ENCODE measurements around the gene RC3H1. TPM values are rescaled to one million over a fixed set of nuclear protein-coding genes. Genes with fewer than 3 reads are reported as not detected.
"Not testable (repeated sequence)": the region's sequence is repeated elsewhere in the genome, so short reads cannot be mapped to it uniquely, and the experiment has no call there.

RC3H1 gene
- total RNA-seq, 1 donor from 2014 or later: 41.1 TPM

DNA sequence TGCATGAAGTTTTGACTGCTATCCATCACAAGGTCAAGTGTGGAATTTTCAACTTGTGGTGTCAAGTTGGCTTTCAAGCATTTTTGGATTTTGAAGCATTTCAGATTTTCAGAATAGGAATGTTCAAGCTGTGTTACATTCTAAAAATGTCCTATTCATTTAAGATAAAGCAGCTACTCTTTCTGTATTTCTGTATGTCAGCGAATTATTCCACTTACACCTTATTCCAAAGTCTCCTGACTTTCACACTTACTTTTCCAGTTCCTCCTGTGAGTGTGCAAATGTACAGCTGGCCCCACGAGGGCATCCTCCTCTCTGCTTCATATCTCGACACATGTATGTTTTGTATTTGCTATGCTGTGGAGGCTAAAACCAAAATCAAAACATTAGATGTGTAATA is 51.9 kb downstream of the RC3H1 start:
- Histone ChIP-seq H3K4me1 (no peaks in the 10 kb centered on the region), H3K27me3 (ENCODE audit: low read depth) (no peaks in the 10 kb centered on the region), H3K4me3 (no peak overlapping the region), H3K9me3 (no peaks in the 10 kb centered on the region), H3K36me3 (peaks cover 99% of the 10 kb centered on the region), H3K27ac (no peak overlapping the region)
- intact Hi-C loops (cut with DNase I): no loop called here
- no peak for ATAC-seq
- DNase-seq: no peak
- TF ChIP-seq CTCF (IDR thresholded peaks at IDR 0.05): no peak

DNA sequence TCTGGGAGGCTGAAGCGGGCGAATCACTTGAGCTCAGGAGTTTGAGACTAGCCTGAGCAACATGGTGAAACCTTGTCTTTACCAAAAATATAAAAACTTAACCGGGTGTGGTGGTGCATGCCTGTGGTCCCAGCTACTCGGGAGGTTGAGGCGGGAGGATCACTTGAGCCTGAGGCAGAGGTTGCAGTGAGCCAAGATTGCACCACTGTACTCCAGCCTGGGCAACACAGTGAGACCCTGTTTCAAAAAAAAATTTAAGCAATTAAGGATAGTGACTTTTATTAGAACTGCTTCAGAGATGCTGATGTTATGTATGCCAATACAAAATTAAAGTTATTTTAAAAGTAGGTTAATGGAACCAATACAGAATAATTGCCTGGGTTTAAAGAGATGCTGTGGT is 56.3 kb downstream of the RC3H1 start:
- ATAC-seq; H3K27ac ChIP-seq; H3K9me3 ChIP-seq; H3K27me3 ChIP-seq (ENCODE audit: low read depth); H3K4me3 ChIP-seq; DNase-seq; intact Hi-C loops (cut with DNase I); H3K4me1 ChIP-seq: not testable (repeated sequence)
- peaks cover 97% of the 10 kb centered on the region for H3K36me3 ChIP-seq

GRCh38 chr1:173963477-173963876 is 58.7 kb downstream of the RC3H1 start:
- intact Hi-C loops (cut with DNase I): no loop called here
- DNase-seq (no peak), ATAC-seq (no peak)
- Histone ChIP-seq H3K27me3 (ENCODE audit: low read depth) (no peaks in the 10 kb centered on the region), H3K4me1 (no peaks in the 10 kb centered on the region), H3K9me3 (no peaks in the 10 kb centered on the region), H3K36me3 (peaks cover 97% of the 10 kb centered on the region), H3K27ac (no peak overlapping the region), H3K4me3 (no peak overlapping the region)
- no peak for TF ChIP-seq CTCF (IDR thresholded peaks at IDR 0.05)

GRCh38 chr1:173960625-173961024 is 61.5 kb downstream of the RC3H1 start:
- DNase-seq: no peak
- no peak for ATAC-seq
- Histone ChIP-seq H3K4me3 (no peak overlapping the region), H3K36me3 (peaks cover 97% of the 10 kb centered on the region), H3K27me3 (ENCODE audit: low read depth) (no peaks in the 10 kb centered on the region), H3K27ac (no peak overlapping the region), H3K4me1 (no peaks in the 10 kb centered on the region), H3K9me3 (no peaks in the 10 kb centered on the region)
- TF ChIP-seq CTCF (IDR thresholded peaks at IDR 0.05): no peak
- intact Hi-C loops (cut with DNase I): no loop called here

- Histone ChIP-seq H3K27ac (no peak overlapping the region), H3K36me3 (peaks cover 93% of the 10 kb centered on the region), H3K4me1 (no peaks in the 10 kb centered on the region), H3K9me3 (no peaks in the 10 kb centered on the region), H3K27me3 (ENCODE audit: low read depth) (no peaks in the 10 kb centered on the region), H3K4me3 (no peak overlapping the region)
- no peak for TF ChIP-seq CTCF (IDR thresholded peaks at IDR 0.05)
- ATAC-seq (no peak), DNase-seq (no peak)
- intact Hi-C loops (cut with DNase I): no loop called here
Observed at GRCh38 chr1:173954179-173954578, 68.0 kb downstream of the RC3H1 start.

- no peak for TF ChIP-seq CTCF (IDR thresholded peaks at IDR 0.05)
Observed at GRCh38 chr1:173948594-173948993, 73.6 kb downstream of the RC3H1 start.

More at GRCh38 chr1:173948594-173948993, 73.6 kb downstream of the RC3H1 start:
- no peak overlapping the region for H3K4me3 ChIP-seq
- intact Hi-C loops (cut with DNase I): no loop called here
- DNase-seq (no peak), ATAC-seq (no peak)
- no peaks in the 10 kb centered on the region for H3K9me3 ChIP-seq
- H3K27ac ChIP-seq: no peak overlapping the region
- peaks cover 93% of the 10 kb centered on the region for H3K36me3 ChIP-seq
- no peaks in the 10 kb centered on the region for H3K27me3 ChIP-seq (ENCODE audit: low read depth)
- no peaks in the 10 kb centered on the region for H3K4me1 ChIP-seq
